ENCODE data around the gene FAM83F. TPM values are rescaled to one million over a fixed set of nuclear protein-coding genes. Genes with fewer than 3 reads are reported as not detected.

FAM83F gene
- total RNA-seq, 1 experiment from 2014 or later = 8.1 TPM

- intact Hi-C loops (cut with micrococcal nuclease; ENCODE audit: unreplicated experiment) = no loop called here
- CTCF ChIA-PET = no interaction called here
These were observed 39.1 kb upstream of the FAM83F start for GRCh38 chr22:39955675-39956074.

GRCh38 chr22:39956932-39957664 is 37.7 kb upstream of the FAM83F start:
- no peaks in the 10 kb centered on the region for H3K9me3 ChIP-seq (ENCODE audit: insufficient read depth, low read depth)
- BruUV-seq (replicated peaks) = no TSS peak
- peaks cover 28% of the 10 kb centered on the region for H3K27me3 ChIP-seq (ENCODE audit: insufficient read depth, low read depth)
- CTCF ChIA-PET = no interaction called here
- H3K4me3 ChIP-seq = no peak overlapping the region
- H3K27ac ChIP-seq = no peak overlapping the region
- no peaks in the 10 kb centered on the region for H3K4me1 ChIP-seq (replicated peaks; ENCODE audit: insufficient read depth)
- no peaks in the 10 kb centered on the region for H3K36me3 ChIP-seq (ENCODE audit: low read depth)
- no peak overlapping the region for H2AFZ ChIP-seq
- no peak for DNase-seq
- no peaks in the 10 kb centered on the region; the same call in 1 of the 2 replicates for H3K9me2 ChIP-seq (ENCODE audit: insufficient read depth)
- POLR2A ChIA-PET (ENCODE audit: unreplicated experiment) = no interaction called here
- no peak overlapping the region for H3K4me2 ChIP-seq
- intact Hi-C loops (cut with micrococcal nuclease; ENCODE audit: unreplicated experiment) = no loop called here
- TF ChIP-seq EZH2 (IDR thresholded peaks at IDR 0.05; ENCODE audit: low read depth) (no peak), CTCF (conservative IDR thresholded peaks at IDR 0.05) (no peak)
- no peaks in the 10 kb centered on the region for H4K20me1 ChIP-seq (ENCODE audit: insufficient read depth)
- no peaks in the 10 kb centered on the region for H3F3A ChIP-seq (ENCODE audit: insufficient read depth, low read depth)
- H3K79me2 ChIP-seq (ENCODE audit: low read depth) = no peaks in the 10 kb centered on the region

More at GRCh38 chr22:39955675-39956074, 39.1 kb upstream of the FAM83F start:
- Histone ChIP-seq H3K4me1 (replicated peaks; ENCODE audit: insufficient read depth) (no peaks in the 10 kb centered on the region), H2AFZ (no peak overlapping the region), H3K4me2 (no peak overlapping the region), H3K27ac (no peak overlapping the region), H3K27me3 (ENCODE audit: insufficient read depth, low read depth) (peaks cover 38% of the 10 kb centered on the region), H3K36me3 (ENCODE audit: low read depth) (no peaks in the 10 kb centered on the region), H3K79me2 (ENCODE audit: low read depth) (no peaks in the 10 kb centered on the region), H3F3A (ENCODE audit: insufficient read depth, low read depth) (no peaks in the 10 kb centered on the region), H3K9me2 (ENCODE audit: insufficient read depth) (no peaks in the 10 kb centered on the region), H3K9me3 (ENCODE audit: insufficient read depth, low read depth) (no peaks in the 10 kb centered on the region), H3K4me3 (no peak overlapping the region), H4K20me1 (ENCODE audit: insufficient read depth) (no peaks in the 10 kb centered on the region)
- no peak for TF ChIP-seq EZH2 (IDR thresholded peaks at IDR 0.05; ENCODE audit: low read depth)
- TF ChIP-seq CTCF (conservative IDR thresholded peaks at IDR 0.05) = no peak
- POLR2A ChIA-PET (ENCODE audit: unreplicated experiment) = no interaction called here
- no peak for DNase-seq
- BruUV-seq (replicated peaks) = no TSS peak

GRCh38 chr22:39958009-39958711 is 36.6 kb upstream of the FAM83F start:
- H3K9me2 ChIP-seq (ENCODE audit: insufficient read depth) = no peaks in the 10 kb centered on the region; the same call in 1 of the 2 replicates
- H3F3A ChIP-seq (ENCODE audit: insufficient read depth, low read depth) = no peaks in the 10 kb centered on the region
- no peaks in the 10 kb centered on the region for H3K4me1 ChIP-seq (replicated peaks; ENCODE audit: insufficient read depth)
- no peak overlapping the region for H3K27ac ChIP-seq
- no peaks in the 10 kb centered on the region for H3K9me3 ChIP-seq (ENCODE audit: insufficient read depth, low read depth)
- no peak overlapping the region for H3K4me2 ChIP-seq
- peaks cover 26% of the 10 kb centered on the region for H3K27me3 ChIP-seq (ENCODE audit: insufficient read depth, low read depth)
- ChIA-PET CTCF (no interaction called here), POLR2A (ENCODE audit: unreplicated experiment) (no interaction called here)
- no peak for DNase-seq
- no peaks in the 10 kb centered on the region for H3K79me2 ChIP-seq (ENCODE audit: low read depth)
- no TSS peak for BruUV-seq (replicated peaks)
- H3K36me3 ChIP-seq (ENCODE audit: low read depth) = no peaks in the 10 kb centered on the region
- no peaks in the 10 kb centered on the region for H4K20me1 ChIP-seq (ENCODE audit: insufficient read depth)
- intact Hi-C loops (cut with micrococcal nuclease; ENCODE audit: unreplicated experiment) = no loop called here
- H3K4me3 ChIP-seq = no peak overlapping the region
- TF ChIP-seq CTCF (conservative IDR thresholded peaks at IDR 0.05) = no peak
- no peak for TF ChIP-seq EZH2 (IDR thresholded peaks at IDR 0.05; ENCODE audit: low read depth)
- no peak overlapping the region for H2AFZ ChIP-seq
